ENCODE data around the gene USP10. TPM values are rescaled to one million over a fixed set of nuclear protein-coding genes. Genes with fewer than 3 reads are reported as not detected.

USP10 gene
- total and polyA plus RNA-seq, 5 experiments from 2014 or later: 61.3 to 89.8 (median 80.7) TPM

- H3K27ac Mint-ChIP-seq: no peak overlapping the region
- POLR2A ChIA-PET: no interaction called here
- H3K9me3 Mint-ChIP-seq: no peaks in the 10 kb centered on the region
- DNase-seq (no peak), ATAC-seq (no peak)
- no peaks in the 10 kb centered on the region for H3K27me3 Mint-ChIP-seq
- H3K36me3 Mint-ChIP-seq: peaks cover 0 to 9% (median 2%) of the 10 kb centered on the region in 3 donors
- peaks cover 0 to 3% (median under 1%) of the 10 kb centered on the region in 4 donors for H3K4me1 Mint-ChIP-seq
- H3K4me3 Mint-ChIP-seq: no peak overlapping the region
Observed at GRCh38 chr16:84791088-84791487, 91.3 kb downstream of the USP10 start.

- POLR2A ChIA-PET: no interaction called here
- ATAC-seq (no peak), DNase-seq (no peak)
- Mint-ChIP-seq H3K36me3 (peaks cover 0 to 8% (median 2%) of the 10 kb centered on the region in 3 donors), H3K4me3 (no peak overlapping the region), H3K4me1 (peaks cover 0 to 3% (median under 1%) of the 10 kb centered on the region in 4 donors), H3K27me3 (no peaks in the 10 kb centered on the region), H3K27ac (no peak overlapping the region), H3K9me3 (no peaks in the 10 kb centered on the region)
Observed at GRCh38 chr16:84791501-84791900, 91.7 kb downstream of the USP10 start.

- no peaks in the 10 kb centered on the region for H3K9me3 Mint-ChIP-seq
- DNase-seq: no peak
- POLR2A ChIA-PET: no interaction called here
- H3K4me3 Mint-ChIP-seq: no peak overlapping the region
- H3K27me3 Mint-ChIP-seq: no peaks in the 10 kb centered on the region
- H3K4me1 Mint-ChIP-seq: peaks cover 0 to 2% (median under 1%) of the 10 kb centered on the region in 4 donors
- H3K36me3 Mint-ChIP-seq: peaks cover 0 to 7% (median 2%) of the 10 kb centered on the region in 3 donors
- no peak for ATAC-seq
- no peak overlapping the region for H3K27ac Mint-ChIP-seq
Observed at GRCh38 chr16:84794186-84794585, 94.4 kb downstream of the USP10 start.

GRCh38 chr16:84794626-84795025, 94.8 kb downstream of the USP10 start:
- Mint-ChIP-seq H3K4me1 (peaks cover 0 to 2% (median under 1%) of the 10 kb centered on the region in 4 donors), H3K36me3 (peaks cover 0 to 6% (median 6%) of the 10 kb centered on the region in 3 donors), H3K4me3 (no peak overlapping the region), H3K27ac (no peak overlapping the region), H3K27me3 (no peaks in the 10 kb centered on the region), H3K9me3 (peaks cover 0 to 3% (median 0%) of the 10 kb centered on the region in 9 donors)
- no peak for DNase-seq
- ATAC-seq: no peak
- POLR2A ChIA-PET: no interaction called here

GRCh38 chr16:84795329-84796053, 95.7 kb downstream of the USP10 start:
- no peak for DNase-seq
- no peak for ATAC-seq
- peaks cover 0 to 6% (median 4%) of the 10 kb centered on the region in 3 donors for H3K36me3 Mint-ChIP-seq
- H3K27ac Mint-ChIP-seq: peak overlapping the region in 1 of 10 donors; percentile 37
- H3K4me3 Mint-ChIP-seq: no peak overlapping the region
- POLR2A ChIA-PET: no interaction called here
- no peaks in the 10 kb centered on the region for H3K4me1 Mint-ChIP-seq
- H3K27me3 Mint-ChIP-seq: no peaks in the 10 kb centered on the region
- peaks cover 0 to 4% (median 0%) of the 10 kb centered on the region in 9 donors for H3K9me3 Mint-ChIP-seq

- no peaks in the 10 kb centered on the region for H3K4me1 Mint-ChIP-seq
- H3K4me3 Mint-ChIP-seq: no peak overlapping the region
- peaks cover 0 to 7% (median 3%) of the 10 kb centered on the region in 5 donors for H3K27me3 Mint-ChIP-seq
- no peak overlapping the region for H3K27ac Mint-ChIP-seq
- no peak for DNase-seq
- H3K9me3 Mint-ChIP-seq: peaks cover 0 to 9% (median 0%) of the 10 kb centered on the region in 9 donors
- ATAC-seq: no peak
- POLR2A ChIA-PET: no interaction called here
- peaks cover 0 to 6% (median 2%) of the 10 kb centered on the region in 3 donors for H3K36me3 Mint-ChIP-seq
Observed at GRCh38 chr16:84800158-84800978, 100.6 kb downstream of the USP10 start.

- H3K36me3 Mint-ChIP-seq: peaks cover 0 to 6% (median 0%) of the 10 kb centered on the region in 3 donors
- DNase-seq: no peak
- no peak overlapping the region for H3K27ac Mint-ChIP-seq
- H3K4me3 Mint-ChIP-seq: no peak overlapping the region
- POLR2A ChIA-PET: no interaction called here
- peaks cover 0 to 17% (median 9%) of the 10 kb centered on the region in 5 donors for H3K27me3 Mint-ChIP-seq
- peaks cover 0 to 9% (median 3%) of the 10 kb centered on the region in 4 donors for H3K4me1 Mint-ChIP-seq
- peaks cover 0 to 9% (median 0%) of the 10 kb centered on the region in 9 donors for H3K9me3 Mint-ChIP-seq
- no peak for ATAC-seq
Observed at GRCh38 chr16:84803146-84803545, 103.3 kb downstream of the USP10 start.

GRCh38 chr16:84804326-84804725, 104.5 kb downstream of the USP10 start:
- peaks cover 0 to 9% (median 0%) of the 10 kb centered on the region in 9 donors for H3K9me3 Mint-ChIP-seq
- POLR2A ChIA-PET: no interaction called here
- H3K27ac Mint-ChIP-seq: no peak overlapping the region
- H3K36me3 Mint-ChIP-seq: peaks cover 0 to 6% (median 0%) of the 10 kb centered on the region in 3 donors
- H3K4me3 Mint-ChIP-seq: peak overlapping the region in 1 of 10 donors; percentile 6
- ATAC-seq (no peak), DNase-seq (no peak)
- H3K27me3 Mint-ChIP-seq: peaks cover 0 to 17% (median 9%) of the 10 kb centered on the region in 5 donors
- peaks cover 0 to 9% (median 3%) of the 10 kb centered on the region in 4 donors for H3K4me1 Mint-ChIP-seq

GRCh38 chr16:84806256-84806889, 106.6 kb downstream of the USP10 start:
- DNase-seq: no peak
- H3K9me3 Mint-ChIP-seq: no peaks in the 10 kb centered on the region
- peaks cover 0 to 17% (median 6%) of the 10 kb centered on the region in 5 donors for H3K27me3 Mint-ChIP-seq
- H3K36me3 Mint-ChIP-seq: peaks cover 0 to 2% (median 0%) of the 10 kb centered on the region in 3 donors
- peaks cover 3 to 23% (median 11%) of the 10 kb centered on the region in 4 donors for H3K4me1 Mint-ChIP-seq
- peak overlapping the region in 2 of 10 donors; percentile 4 to 28 for H3K4me3 Mint-ChIP-seq
- no peak for ATAC-seq
- no peak overlapping the region for H3K27ac Mint-ChIP-seq
- POLR2A ChIA-PET: no interaction called here

- no peak for DNase-seq
- Mint-ChIP-seq H3K4me1 (peaks cover 3 to 25% (median 14%) of the 10 kb centered on the region in 4 donors), H3K27me3 (peaks cover 0 to 17% (median 6%) of the 10 kb centered on the region in 5 donors), H3K9me3 (no peaks in the 10 kb centered on the region), H3K27ac (no peak overlapping the region), H3K36me3 (peaks cover 0 to 2% (median 0%) of the 10 kb centered on the region in 3 donors), H3K4me3 (no peak overlapping the region)
- no peak for ATAC-seq
- POLR2A ChIA-PET: no interaction called here
Observed at GRCh38 chr16:84806890-84807258, 107.1 kb downstream of the USP10 start.

- no peak for ATAC-seq
Observed at GRCh38 chr16:84807776-84808175, 108.0 kb downstream of the USP10 start.

GRCh38 chr16:84808826-84809225, 109.0 kb downstream of the USP10 start:
- POLR2A ChIA-PET: no interaction called here

More at GRCh38 chr16:84807776-84808175, 108.0 kb downstream of the USP10 start:
- Mint-ChIP-seq H3K36me3 (peaks cover 0 to 2% (median 0%) of the 10 kb centered on the region in 3 donors), H3K27ac (no peak overlapping the region), H3K4me3 (no peak overlapping the region), H3K4me1 (peaks cover 3 to 28% (median 14%) of the 10 kb centered on the region in 4 donors), H3K9me3 (no peaks in the 10 kb centered on the region), H3K27me3 (peaks cover 0 to 17% (median 6%) of the 10 kb centered on the region in 5 donors)
- POLR2A ChIA-PET: interaction anchor here (0.6 kb wide), 1 partner anchor 40 kb away, joined by 4 read pairs; no protein-coding TSS in a partner anchor
- DNase-seq: peak in 1 of 10 donors; percentile 19

More at GRCh38 chr16:84808826-84809225, 109.0 kb downstream of the USP10 start:
- Mint-ChIP-seq H3K4me1 (peaks cover 3 to 28% (median 17%) of the 10 kb centered on the region in 4 donors), H3K4me3 (no peak overlapping the region), H3K9me3 (no peaks in the 10 kb centered on the region), H3K36me3 (no peaks in the 10 kb centered on the region), H3K27ac (no peak overlapping the region), H3K27me3 (peaks cover 0 to 15% (median 5%) of the 10 kb centered on the region in 5 donors)
- DNase-seq: peak in 1 of 10 donors; percentile 16
- ATAC-seq: no peak

Data from naive thymus-derived CD8-positive, alpha-beta T cell (primary cell).